Hepatocyte (in vitro differentiated cells): ENCODE data around the gene MBIP.

ENCODE experiments used
- CTCF ChIP-seq: fragments of 200-600 bp; sonication (generic); IDR thresholded peaks from 2 replicates; pipeline ENCODE4 v1.5.1; 2016; ENCODE audit warnings: antibody characterized with exemption, mild to moderate bottlenecking; ENCODE audit not compliant: poor library complexity
- EZH2 ChIP-seq: fragments of 200-600 bp; sonication (generic); IDR thresholded peaks from 2 replicates; pipeline ENCODE4 v1.6.1; 2016; ENCODE audit warnings: antibody characterized with exemption, mild to moderate bottlenecking, borderline replicate concordance
- EZH2phosphoT487 ChIP-seq: fragments of 200-600 bp; sonication (generic); IDR thresholded peaks from one replicate; pipeline ENCODE4 v1.6.1; 2018; ENCODE audit warnings: antibody characterized with exemption, mild to moderate bottlenecking, low read depth, moderate library complexity; ENCODE audit not compliant: unreplicated experiment, severe bottlenecking

GRCh38 chr14:36315159-36315853 lies 5.1 kb downstream of the MBIP start:
- TF ChIP-seq CTCF (no peak), EZH2 (no peak), EZH2phosphoT487 (no peak)
